NCI-H1048 (cell line): ENCODE results near the gene COL27A1.
"Not testable (repeated sequence)": the region's sequence is repeated elsewhere in the genome, so short reads cannot be mapped to it uniquely, and the experiment has no call there.

Experiments used
- DNase-seq: peaks from one replicate; lab custom pipeline; 2025; lab: John Stamatoyannopoulos, UW

Gene COL27A1

DNA sequence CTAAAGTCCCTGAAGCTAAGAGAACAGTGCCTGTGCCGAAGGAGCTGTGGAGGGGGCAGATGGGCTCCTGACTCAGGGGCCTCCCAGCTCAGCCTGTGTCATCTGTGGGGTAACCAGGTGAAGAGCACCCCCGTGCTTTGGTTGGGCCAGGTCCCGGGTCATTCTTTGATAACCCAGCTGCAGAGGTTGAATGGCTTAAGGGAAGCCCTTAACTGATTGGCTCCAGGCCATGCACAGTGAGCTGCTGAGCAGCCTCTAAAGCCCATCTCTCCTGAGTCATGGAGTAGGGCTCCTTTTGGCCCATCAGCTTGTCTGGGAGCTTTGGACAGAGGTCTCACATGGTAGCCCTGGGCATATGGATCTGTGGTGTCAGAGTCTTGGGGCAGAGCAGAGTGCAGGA lies 28.7 kb downstream of the COL27A1 start:
- DNase-seq: no peak

- no peak for DNase-seq
Observed at GRCh38 chr9:114184866-114185265, 29.5 kb downstream of the COL27A1 start.

- DNase-seq: no peak
Observed at GRCh38 chr9:114185570-114186490, 30.5 kb downstream of the COL27A1 start.

DNA sequence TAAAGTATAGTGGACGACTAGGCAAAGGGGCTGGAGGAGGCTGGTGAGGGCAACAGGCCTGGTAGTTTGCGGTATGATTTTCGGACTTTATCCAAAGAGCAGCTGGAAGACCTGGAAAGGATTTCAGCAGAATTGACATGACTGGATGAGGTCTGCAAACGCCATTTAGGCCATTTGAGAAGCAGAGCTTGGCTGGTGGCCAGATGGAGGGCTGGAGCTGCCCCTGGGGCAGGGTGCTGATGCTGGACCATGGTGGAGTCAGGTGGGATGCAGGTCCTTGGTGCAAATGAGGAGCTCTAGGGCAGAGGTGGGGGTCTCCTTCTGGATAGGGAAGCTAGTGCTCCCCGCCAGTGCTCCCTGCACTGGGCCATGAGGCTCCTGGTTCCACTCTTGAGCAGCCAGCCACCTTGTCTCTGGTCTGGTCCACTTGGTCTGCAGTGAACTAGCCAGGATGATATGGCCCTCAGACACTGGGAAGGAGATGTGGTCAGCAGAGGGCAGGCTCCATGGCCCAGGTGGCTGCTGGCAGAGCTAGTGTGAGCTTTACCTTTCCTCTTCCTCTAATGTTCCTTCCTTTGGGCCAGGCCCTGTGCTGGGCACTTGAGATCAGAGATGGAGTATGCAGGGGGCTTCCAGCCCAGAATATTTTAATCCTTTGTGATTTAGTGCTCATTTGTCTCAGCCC lies 31.4 kb downstream of the COL27A1 start:
- no peak for DNase-seq

- DNase-seq: no peak
Observed at GRCh38 chr9:114187827-114188226, 32.5 kb downstream of the COL27A1 start.

GRCh38 chr9:114189823-114190562 lies 34.7 kb downstream of the COL27A1 start:
- DNase-seq: no peak

- no peak for DNase-seq
Observed at GRCh38 chr9:114190563-114190905, 35.2 kb downstream of the COL27A1 start.

DNA sequence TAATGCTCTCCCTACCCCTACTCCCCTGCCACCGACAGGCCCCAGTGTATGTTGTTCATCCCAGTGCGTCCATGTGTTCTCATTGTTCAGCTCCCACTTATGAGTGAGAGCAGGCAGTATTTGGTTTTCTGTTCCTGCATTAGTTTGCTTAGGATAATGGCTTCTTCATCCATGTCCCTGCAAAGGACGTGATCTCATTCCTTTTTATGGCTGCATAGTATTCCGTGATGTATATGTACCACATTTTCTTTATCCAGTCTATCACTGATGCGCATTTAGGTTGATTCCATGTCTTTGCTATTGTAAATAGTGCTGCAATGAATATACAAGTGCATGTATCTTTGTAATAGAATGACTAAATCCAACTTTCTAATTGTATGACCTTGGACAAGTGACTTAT lies 36.1 kb downstream of the COL27A1 start:
- DNase-seq: not testable (repeated sequence)

DNA sequence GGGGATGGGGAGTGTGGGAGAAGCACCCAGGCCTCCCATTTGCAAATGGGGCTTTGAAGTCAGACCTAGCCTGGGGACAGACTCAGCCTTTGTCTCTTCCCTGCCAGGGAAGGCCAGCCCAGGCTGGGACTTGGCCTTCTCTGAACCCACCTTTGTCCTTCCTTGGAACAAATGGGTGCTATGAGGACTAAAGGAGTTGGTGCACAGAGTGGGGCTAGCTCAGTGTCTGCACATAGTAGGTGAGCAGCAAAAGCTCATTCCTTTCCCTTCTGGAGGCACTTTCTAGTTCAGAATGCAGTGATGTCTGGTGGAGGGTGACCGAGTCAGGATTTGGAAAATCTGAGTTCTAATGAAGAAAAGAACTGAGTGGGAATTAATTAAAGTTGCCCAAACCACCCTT lies 37.2 kb downstream of the COL27A1 start:
- DNase-seq: no peak

- DNase-seq: no peak
Observed at GRCh38 chr9:114193090-114193489, 37.8 kb downstream of the COL27A1 start.

GRCh38 chr9:114196117-114196516 lies 40.8 kb downstream of the COL27A1 start:
- no peak for DNase-seq

DNA sequence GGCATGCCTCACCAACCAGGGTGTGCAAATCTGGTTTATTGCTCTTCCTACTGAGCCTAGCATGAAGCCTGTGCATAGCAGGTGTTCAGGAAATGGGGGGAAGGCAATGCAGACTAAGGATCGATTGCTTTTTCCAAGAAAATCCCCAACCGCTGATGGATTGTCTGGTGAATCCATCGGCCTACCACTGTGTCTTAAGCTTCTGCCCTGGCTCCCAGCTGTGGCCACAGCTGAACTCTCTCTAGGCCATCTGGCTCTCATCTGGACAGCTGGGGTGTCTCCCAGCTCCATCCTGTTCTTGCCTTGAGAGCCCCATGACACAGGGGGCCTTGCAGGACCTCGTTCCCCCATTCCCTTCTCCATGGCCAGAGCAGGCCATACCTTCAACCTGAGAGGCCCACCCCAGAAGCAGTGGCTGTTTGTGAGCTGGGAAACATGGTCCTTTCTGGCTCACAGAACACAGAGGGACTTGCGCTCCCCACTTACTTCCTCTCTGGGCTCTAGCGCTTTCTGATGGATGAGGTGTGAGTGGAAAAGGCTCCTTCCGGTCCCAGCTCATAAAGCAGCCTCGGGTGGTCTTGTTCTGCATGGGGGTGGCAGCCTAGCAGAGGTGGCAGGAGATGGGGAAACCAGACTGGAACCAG lies 41.8 kb downstream of the COL27A1 start:
- DNase-seq: no peak

DNA sequence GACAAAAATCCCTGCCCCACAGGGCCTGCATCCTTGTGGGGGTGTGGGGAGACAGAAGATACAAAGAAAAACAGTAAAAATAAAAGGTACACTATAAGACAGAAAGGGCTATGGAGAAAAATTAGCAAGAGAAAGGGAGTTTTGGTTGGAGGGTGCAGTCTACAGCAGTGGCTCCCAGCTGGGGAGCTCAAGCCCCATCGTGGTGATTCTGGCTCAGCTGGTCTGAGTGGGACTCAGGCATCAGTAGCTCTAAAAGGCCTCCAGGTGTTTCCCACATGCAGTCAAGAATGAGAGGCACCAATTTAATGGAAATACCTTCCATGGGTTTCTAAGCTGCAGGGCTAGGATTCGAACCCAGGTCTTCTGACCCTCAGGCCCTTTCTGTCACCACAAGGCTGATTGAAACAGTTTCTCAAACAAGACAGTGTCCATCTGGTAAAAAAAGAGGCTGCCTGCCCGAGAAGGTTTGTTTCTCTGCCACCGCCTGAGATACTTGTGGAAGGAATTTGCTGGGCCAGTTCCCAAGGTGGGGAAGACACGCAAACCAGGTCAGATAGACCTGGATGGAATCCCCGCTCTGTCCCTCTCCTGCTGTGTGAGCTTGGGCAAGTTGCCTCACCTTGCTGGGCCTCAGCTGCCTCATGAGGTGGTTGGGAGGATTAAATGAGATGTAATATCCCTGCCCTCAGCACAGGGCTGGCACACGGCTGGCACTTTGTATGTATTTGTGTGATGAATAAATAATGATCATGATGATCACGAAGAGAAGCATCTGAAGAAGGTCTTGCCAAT lies 43.1 kb downstream of the COL27A1 start:
- no peak for DNase-seq

DNA sequence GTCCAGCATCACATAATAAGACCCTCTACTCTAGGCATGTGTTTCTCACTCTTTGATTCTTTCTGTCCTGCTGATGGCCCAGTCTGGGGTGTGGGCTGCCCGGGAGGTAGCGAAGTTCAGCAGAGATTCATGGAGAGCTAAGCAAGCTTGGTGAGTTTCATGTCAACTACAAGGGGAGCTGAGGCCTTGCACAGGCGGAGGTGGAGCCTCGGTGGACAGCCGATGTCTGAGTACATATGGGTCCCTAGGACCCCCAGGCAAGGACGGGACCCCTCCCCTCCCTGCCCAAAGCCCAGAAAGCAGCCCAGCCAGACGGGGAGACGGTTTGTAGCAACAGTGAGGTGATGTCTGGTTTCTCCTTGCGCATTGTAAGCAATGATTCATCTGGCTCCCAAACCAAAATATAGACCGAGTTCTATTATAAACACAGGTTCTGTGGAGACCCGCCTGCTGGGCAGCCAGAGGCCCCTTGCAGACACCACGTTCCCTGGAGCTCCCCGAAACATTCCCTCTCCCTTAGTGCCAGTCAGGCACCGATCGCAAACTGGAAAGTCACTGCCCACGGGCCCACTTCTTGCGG lies 45.5 kb downstream of the COL27A1 start:
- DNase-seq: no peak

GRCh38 chr9:114202396-114202795 lies 47.1 kb downstream of the COL27A1 start:
- DNase-seq: no peak

- DNase-seq: no peak
Observed at GRCh38 chr9:114202849-114203248, 47.5 kb downstream of the COL27A1 start.

- DNase-seq: no peak
Observed at GRCh38 chr9:114203410-114204140, 48.2 kb downstream of the COL27A1 start.

GRCh38 chr9:114204265-114204664 lies 48.9 kb downstream of the COL27A1 start:
- DNase-seq: no peak

DNA sequence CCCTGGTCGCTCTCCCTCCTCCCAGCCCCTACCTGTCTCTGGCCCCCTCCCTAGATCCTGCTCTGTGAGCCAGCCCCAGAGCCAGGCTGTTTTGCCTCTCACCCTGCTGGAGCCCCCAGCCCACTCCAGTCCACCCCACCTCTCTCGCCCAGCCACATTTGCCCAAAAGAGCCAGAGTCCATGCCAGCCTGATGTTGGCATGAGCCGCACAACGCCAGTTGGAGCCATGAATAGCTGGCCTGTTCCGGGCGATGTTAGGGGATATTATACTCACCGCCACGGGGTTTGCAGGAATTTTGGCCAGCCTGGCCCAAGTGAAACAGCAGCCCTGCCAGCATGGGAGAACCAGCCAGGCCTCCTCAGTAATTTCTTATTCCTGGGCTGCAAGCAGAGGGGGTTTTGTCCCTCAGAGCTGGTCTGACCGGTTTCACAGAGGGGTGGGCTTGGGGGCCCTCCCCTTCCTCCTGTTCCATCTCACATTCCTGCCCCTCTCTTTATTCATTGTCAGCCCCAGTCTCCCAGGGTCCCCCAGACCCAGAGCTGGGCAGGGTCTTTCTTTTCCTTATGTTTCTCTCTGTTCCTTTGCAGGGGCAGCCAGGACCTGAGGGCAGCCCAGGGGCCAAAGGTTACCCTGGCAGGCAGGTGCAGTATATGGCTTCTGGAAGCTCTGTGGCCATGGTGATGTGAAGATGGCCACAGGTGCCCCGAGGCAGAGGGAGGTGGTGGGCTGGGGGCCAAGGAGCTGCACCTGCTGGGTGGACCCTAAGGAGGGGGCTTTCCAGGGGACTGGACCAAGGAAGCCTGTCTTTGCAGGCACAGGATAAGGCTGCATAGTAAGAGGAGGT lies 50.1 kb downstream of the COL27A1 start:
- DNase-seq: no peak
